CD4-positive, alpha-beta T cell treated with Interleukin-17A for 4 hours (primary cell): Measurements from ENCODE around the gene ZNF853.
A peak's percentile ranks its signal among the peaks of the same experiment; 100 is the strongest.
"Not testable (repeated sequence)": the region's sequence is repeated elsewhere in the genome, so short reads cannot be mapped to it uniquely, and the experiment has no call there.

Source experiments
- DNase-seq: peaks from one replicate; pipeline ENCODE4 v3.0.0-alpha.2; 2020; ENCODE audit warnings: mixed read lengths

The ZNF853 gene

GRCh38 chr7:6614953-6615722 lies at the start of gene ZNF853:
ZNF853 (plus strand) TSS chr7:6615610; CDS start chr7:6616175, 565 bp downstream.
- DNase-seq, result peak; percentile 51

GRCh38 chr7:6565655-6566054 lies 49.8 kb upstream of the ZNF853 start:
- DNase-seq, result no peak

- DNase-seq, result no peak
These were observed 47.5 kb upstream of the ZNF853 start for GRCh38 chr7:6567886-6568285.

- DNase-seq, result no peak
These were observed 44.1 kb upstream of the ZNF853 start for GRCh38 chr7:6571160-6571779.

GRCh38 chr7:6575281-6576023 lies 40.0 kb upstream of the ZNF853 start:
- DNase-seq, result no peak

GRCh38 chr7:6576024-6576866 lies 39.2 kb upstream of the ZNF853 start:
- no peak for DNase-seq

GRCh38 chr7:6576867-6577368 lies 38.5 kb upstream of the ZNF853 start:
- not testable (repeated sequence) for DNase-seq

- DNase-seq, result peak; percentile 89
These were observed 37.9 kb upstream of the ZNF853 start, which contains the start of gene ZDHHC4 for GRCh38 chr7:6577369-6578113. ZDHHC4 (plus strand) TSS chr7:6577454; CDS start chr7:6580562, 3,108 bp downstream.

GRCh38 chr7:6578114-6579084 lies 37.0 kb upstream of the ZNF853 start:
- DNase-seq, result no peak

- no peak for DNase-seq
These were observed 36.0 kb upstream of the ZNF853 start for GRCh38 chr7:6579446-6579845.

GRCh38 chr7:6585746-6586432 lies 29.5 kb upstream of the ZNF853 start:
- DNase-seq, result not testable (repeated sequence)

GRCh38 chr7:6588566-6588965 lies 26.8 kb upstream of the ZNF853 start:
- DNase-seq, result no peak

GRCh38 chr7:6589151-6589828 lies 26.1 kb upstream of the ZNF853 start:
- DNase-seq, result no peak

GRCh38 chr7:6589829-6590644 lies 25.4 kb upstream of the ZNF853 start, which contains the start of gene INTS15:
INTS15 (plus strand) TSS chr7:6590021; CDS start chr7:6590284, 263 bp downstream.
- peak; percentile 86 for DNase-seq

GRCh38 chr7:6590645-6591110 lies 24.7 kb upstream of the ZNF853 start:
- no peak for DNase-seq

- no peak for DNase-seq
These were observed 15.3 kb upstream of the ZNF853 start for GRCh38 chr7:6600093-6600492.

GRCh38 chr7:6604458-6604857 lies 11.0 kb upstream of the ZNF853 start:
- no peak for DNase-seq
